Medulla oblongata (tissue), 1 donor: ENCODE results near the gene COL26A1.
"Not testable (repeated sequence)": the region's sequence is repeated elsewhere in the genome, so short reads cannot be mapped to it uniquely, and the experiment has no call there.

Experiments used
- DNase-seq: peaks from one replicate; pipeline ENCODE4 v3.0.0-alpha.2; 2015; ENCODE audit errors: extremely low spot score

The COL26A1 gene

DNA sequence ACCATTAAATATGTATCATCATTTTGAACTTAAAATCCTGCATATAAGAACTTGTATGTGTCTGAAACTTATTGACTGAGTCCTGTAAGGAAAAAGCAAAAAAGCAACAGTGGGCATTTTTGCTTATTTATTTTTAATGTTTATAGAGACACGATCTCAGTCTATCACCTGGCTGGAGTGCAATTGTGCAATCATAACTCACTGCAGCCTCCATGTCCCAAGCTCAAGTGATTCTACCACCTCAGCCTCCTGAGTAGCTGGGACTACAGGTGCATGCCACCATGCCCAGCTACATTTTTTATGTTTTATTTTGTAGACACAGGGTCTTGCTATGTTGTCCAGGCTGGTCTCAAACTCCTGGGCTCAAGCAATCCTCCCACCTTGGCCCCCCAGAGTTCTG lies 234.2 kb downstream of the COL26A1 start:
- no peak for DNase-seq

DNA sequence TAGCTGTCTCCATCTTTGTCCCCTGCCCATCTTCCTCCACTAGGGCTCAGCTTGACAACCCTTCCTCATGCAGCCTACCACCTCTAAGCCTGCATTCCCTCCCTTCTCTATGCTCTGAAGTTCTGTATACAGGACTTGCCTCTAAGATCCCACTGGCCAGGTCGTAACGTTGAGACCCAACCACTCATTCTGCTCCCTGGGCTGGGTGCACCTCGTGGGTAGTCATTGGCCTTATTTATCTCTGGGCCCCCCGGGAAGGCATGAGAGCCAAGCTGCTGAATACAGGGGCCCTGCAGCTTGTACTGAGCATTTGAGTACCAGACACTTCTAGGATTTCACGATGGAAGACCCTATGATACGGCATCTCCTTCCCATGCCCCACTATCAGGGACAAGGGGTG lies 235.3 kb downstream of the COL26A1 start:
- no peak for DNase-seq

DNA sequence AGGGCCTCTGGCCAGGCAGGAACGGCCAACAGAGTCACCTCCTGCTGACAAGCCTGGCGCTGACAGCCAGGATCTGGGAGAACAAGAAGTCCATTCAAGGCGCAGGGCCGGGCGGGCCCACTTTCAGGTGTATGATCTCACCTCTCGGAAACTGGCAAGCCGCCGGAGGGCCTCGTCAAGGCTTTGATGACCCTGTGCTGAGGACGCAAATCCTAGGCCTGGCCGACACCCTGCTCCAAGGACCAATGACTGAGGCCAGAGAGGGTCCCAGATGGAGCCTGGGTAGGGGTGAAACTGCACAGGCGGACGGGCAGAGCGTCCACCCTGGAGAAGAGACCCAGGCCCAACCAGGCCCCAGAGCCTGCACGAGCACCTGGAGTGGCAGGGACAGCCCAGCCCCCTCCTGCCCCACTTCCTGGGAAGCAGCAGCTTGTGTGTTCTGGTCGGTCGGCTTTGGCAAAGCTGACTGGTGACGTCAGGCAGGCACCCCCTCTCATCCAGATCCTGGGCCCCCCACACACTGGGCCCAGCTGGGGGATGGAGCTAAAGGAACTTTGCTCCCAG lies 235.8 kb downstream of the COL26A1 start:
- DNase-seq = no peak

DNA sequence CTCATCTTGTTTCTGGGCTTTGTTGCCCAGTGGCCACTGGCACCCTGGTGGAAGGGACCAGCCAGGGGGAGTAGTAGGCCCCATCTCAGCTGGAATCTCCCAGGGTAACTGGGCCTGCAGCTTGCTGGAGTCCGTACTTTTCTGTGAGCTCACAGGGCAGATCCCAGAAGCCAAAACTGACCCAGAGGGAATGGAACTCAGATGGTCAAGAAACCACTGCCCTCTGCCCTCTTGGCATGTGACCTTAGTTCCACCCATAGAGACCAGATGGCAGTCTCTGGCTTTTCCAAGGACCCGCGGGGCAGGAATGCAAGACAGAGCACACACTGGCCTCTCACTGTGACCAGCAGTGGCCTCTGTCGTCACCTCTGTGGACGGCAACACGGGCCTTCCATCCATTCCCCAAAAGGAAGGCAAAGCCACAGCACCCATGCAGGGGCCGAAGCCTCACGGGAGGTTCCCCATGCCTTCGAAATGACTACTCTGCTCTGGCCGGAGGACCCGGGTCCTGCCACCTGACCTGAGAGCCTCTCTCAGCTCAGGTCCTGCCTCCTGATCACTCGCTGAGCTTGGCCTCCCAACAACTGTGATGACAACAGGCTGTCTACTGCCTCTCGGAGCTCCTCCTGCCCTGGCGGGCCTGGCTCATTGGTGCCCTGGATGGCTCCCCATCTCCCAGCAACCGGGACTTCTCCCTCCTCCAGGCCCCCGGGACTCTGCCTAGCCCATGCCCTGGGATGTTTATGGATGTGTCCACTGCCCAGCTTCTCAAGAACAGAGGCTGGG lies 236.5 kb downstream of the COL26A1 start:
- DNase-seq = no peak

DNA sequence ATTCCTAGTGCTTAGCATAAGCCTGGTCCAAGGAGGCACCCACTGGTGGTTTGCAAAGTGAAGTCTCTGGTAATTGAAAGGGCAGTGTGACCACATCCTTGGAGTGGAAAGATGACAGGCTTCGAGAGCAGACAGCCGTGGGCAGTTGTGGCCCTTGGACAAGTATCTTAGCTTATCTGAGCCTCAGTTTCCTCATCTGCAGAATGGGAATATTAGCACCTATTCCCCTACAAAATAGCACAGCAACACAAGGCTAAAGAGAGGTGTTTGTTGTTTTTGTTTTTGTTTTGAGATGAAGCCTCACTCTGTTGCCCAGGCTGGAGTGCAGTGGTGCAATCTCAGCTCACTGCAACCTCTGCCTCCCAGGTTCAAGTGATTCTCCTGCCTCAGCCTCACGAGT lies 237.1 kb downstream of the COL26A1 start:
- DNase-seq = no peak

DNA sequence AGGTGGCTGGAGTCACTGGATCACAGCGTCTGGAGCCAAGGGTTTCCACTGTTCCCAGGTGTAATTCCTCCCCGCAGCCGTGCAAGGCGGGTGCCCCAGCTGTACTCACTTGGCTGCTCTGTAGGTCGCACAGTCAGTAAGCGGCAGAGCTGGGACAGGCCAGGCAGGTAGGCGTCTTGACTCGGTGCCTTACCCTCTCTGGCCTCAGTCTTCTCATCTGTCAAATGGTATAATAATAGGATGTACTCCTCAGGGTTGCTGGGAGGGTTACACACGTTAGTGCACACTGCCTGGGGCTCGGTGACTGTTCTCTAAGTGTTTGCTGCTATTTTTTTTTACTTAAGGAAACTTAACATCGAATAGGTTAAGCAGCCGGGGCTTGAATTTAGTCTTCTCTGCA lies 239.4 kb downstream of the COL26A1 start:
- no peak for DNase-seq

DNA sequence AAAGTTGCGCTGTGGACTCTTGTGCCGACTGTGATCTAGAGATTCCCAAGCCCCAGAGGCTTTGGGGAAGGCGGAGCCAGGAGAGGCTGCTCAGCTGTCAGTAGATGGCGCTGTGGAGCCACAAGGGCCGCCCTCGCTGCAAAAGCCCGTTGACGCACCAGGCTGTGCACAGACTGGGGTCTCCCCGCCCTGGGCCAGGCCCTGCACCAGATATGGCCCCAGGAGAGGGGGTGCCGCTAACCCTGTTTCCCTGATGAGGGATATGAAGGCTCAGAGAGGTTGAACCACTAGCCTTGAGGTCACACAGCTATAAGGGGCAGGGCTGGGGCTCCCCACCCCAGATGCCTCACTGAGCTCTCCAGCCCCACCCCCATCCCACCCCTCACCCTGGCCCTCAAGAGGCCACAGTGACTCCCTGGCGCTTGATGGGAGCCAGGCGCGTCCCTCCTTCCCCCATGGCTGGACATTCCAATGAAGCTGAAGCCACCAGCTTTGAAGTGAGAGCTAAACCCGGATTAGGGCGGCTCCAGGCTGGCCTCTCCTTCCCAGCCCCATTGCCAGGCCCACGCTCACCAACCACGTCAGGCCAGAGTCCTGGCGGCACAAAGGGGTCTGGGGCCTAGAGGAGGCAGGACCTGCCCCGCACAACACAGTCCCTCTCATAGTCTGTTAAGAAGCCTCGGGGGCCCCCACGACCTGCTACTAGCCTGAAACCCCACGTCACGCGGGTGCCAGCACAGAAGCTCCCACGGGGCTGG lies 240.0 kb downstream of the COL26A1 start:
- DNase-seq = peak; percentile 71

DNA sequence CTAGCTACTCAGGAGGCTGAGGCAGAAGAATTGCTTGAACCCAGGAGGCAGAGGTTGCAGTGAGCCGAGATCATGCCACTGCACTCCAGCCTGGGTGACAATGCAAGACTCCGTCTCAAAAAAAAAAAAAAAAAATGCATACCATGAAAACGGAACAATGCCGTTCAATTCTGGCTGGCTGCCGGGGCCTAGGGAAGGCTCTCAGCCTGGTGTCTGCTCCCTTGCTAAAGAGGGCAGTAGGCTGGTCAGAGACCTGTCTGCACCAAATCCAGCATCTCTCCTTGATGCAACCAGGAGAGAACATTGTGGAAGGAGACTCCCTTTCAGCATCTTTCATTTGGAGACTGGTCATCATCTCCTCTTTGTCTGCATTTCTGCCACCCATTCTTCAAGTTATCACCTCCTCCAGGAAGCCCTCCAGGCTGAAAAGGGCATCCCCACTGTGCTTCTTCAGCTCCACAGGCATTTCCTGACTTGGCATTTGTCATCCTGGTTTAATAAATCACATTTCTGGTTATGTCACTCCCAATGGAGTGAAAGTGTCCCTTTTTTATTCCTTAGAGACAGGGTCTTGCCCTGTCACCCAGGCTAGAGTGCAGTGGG lies 241.8 kb downstream of the COL26A1 start:
- DNase-seq = no peak

DNA sequence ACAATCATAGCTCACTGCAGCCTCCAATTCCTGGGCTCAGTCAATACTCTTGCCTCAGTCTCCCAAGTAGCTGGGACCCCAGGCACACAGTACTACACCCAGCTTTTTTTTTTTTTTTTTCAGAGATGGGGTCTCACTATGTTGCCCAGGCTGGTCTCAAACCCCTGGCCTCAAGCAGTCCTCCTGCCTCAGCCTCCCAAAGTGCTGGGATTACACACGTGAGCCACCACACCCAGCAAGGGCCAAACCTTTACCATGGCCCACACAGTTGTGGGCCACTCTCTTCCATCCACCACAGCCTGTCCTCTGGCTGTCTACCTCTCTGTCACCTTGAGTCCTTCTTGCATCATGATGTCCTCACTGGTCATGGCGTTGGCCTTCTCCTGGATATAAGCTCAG lies 242.3 kb downstream of the COL26A1 start:
- DNase-seq = not testable (repeated sequence)

DNA sequence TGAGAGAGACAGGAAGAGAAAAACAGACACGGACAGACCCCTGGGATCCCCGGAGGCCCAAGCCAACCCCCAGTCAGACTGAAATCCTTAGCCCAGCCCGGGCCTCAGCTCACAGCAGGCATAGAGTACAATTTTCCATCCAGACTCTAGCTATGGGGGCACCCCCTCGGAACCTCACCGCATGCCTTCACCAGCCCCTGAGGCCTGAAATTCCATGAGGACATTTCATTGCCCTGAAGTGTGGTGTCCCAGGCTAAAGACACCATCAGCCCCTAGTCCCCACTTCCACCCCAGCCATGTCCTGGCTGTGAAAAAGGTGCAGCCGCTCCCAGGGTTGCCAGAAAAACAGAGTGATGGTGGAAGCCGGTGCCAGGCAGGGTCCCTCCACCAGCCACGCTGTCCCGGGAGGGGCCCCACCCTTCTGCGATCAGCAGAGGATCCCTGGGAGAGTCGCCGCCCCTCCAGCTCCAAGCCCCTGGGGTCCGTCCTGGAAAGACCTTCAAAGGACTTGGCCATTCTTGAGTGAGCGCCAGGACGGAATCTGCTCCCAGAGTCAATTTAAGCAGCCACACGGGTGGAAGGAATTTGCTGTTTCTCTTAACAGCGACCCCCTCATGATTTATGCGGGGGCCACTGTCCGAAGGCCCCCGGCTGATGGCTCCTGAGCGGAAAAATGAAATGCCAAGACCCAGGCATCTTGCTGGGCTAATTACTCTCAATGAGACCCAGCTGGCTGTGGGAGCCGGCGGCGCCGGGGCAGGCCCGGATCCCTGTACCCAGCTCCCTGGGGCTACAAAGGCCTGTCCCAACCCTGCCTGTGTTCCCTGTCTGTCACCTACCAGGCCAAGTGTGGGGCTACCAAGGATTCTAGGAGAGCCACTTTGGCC lies 243.2 kb downstream of the COL26A1 start:
- no peak for DNase-seq

DNA sequence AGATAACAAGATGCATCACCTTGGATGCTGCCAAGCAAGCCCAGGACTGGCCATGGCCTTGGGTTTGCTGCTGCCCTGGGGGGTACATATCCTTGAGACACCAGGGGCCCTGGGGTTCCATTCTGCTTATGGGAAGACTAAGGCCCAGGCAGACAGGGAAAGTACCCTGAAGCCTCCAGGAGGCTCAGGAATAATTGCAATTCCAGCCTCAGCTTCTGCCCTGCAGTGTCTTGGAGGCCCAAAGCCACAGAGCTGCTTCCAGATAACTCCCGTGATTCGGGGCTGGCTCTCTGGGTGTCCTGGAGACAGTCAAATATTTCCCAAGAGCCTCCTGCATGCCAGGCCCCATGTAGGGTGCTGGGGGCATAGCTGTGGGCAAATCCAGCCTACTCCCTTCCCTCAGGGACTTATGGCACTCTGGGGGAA lies 243.8 kb downstream of the COL26A1 start:
- DNase-seq = no peak
